ENCODE results near the gene ATXN3. TPM values are rescaled to one million over a fixed set of nuclear protein-coding genes. Genes with fewer than 3 reads are reported as not detected.

ATXN3 gene
- polyA plus RNA-seq (2012; rRNA removed): 10.2 and 13.0 TPM in 2 replicates
- polyA plus RNA-seq (2012; cell fraction: cytosol; rRNA removed): 16.7 and 20.0 TPM in 2 replicates
- polyA plus RNA-seq (2012; cell fraction: nucleus; rRNA removed): 9.2 and 12.9 TPM in 2 replicates

DNA sequence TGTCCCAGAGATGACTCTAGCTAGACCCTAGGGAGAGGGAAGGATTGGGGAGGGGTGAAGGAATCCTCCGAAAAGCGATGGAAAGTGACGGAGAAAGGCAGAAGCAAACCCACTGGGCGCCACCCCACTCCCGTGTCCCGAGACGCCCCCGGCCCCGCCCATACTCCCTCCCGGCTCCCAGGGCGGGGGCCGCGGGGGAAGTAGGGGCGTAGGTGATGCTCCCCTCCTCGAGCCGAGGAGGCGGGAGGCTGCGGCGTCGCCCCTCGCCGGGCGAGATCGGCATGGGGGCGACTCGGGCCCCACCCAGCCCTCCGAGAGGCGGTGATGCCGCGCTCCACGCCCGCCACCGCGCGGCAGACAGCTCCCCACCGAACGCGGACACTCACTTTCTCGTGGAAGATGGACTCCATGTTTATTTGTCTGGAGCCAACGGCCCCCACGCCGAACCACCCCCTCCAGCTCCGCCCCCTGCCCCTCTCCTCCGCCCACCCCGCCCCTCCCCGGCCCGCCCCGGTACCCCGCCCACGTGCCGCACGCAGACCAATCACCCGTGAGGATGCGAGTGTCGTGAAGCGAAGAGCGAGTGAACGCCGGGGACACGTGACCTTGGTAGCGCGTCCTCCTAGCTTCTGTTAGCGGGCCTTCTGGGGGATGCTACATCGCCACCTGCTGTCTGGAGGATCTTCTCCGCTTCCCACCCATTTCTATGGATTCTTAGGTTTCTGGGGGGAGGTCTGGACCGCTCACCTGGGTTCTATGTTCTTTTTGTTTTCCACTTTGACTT lies at the start of gene ATXN3:
TSS of gene ATXN3 (minus strand) at position 440 of the 784 bp plus-strand sequence. CDS start at position 410, 30 bp downstream.
- Histone ChIP-seq H3K27me3 (ENCODE audit: insufficient read depth) (no peaks in the 10 kb centered on the region), H3K9me3 (no peaks in the 10 kb centered on the region), H2AFZ (ENCODE audit: low read depth) (peak within 1 kb of the TSS; percentile 94), H3K9me2 (no peaks in the 10 kb centered on the region), H3F3A (replicated peaks; ENCODE audit: insufficient read depth) (peaks cover 5% of the 10 kb centered on the region), H4K20me1 (ENCODE audit: insufficient read depth) (peaks cover 5% of the 10 kb centered on the region; the same call in 1 of the 2 replicates), H3K79me2 (ENCODE audit: insufficient read depth) (peaks cover 42% of the 10 kb centered on the region), H3K4me3 (ENCODE audit: low read depth in 2 of 2, low read length in 1 of 2) (peak within 1 kb of the TSS; percentile 67 to 82), H3K4me2 (peak within 1 kb of the TSS; percentile 73), H3K27ac (ENCODE audit: low read depth in 2 of 2, low read length in 1 of 2) (peak within 1 kb of the TSS; percentile 89 to 90), H3K9ac (peak within 1 kb of the TSS; percentile 85), H3K4me1 (ENCODE audit: control insufficient read depth in 1 of 2, insufficient read depth in 2 of 2, low read depth in 1 of 2, low read length in 1 of 2) (peaks cover 3 to 4% of the 10 kb centered on the region in 2 experiments; a peak in 2 of 4 replicates), H3K36me3 (replicated peaks in 1 of 2; ENCODE audit: control insufficient read depth in 1 of 2, insufficient read depth in 2 of 2, low read length in 1 of 2) (no peaks in the 10 kb centered on the region)
- TF ChIP-seq RCOR1 (IDR thresholded peaks at IDR 0.05; ENCODE audit: low read length): peak; percentile 43; the same call in 1 of the 2 replicates
- no peak; the same call in 1 of the 2 replicates for TF ChIP-seq SIN3A (IDR thresholded peaks at IDR 0.05; ENCODE audit: borderline replicate concordance, low read depth, low read length)
- TF ChIP-seq, protein P1, sequence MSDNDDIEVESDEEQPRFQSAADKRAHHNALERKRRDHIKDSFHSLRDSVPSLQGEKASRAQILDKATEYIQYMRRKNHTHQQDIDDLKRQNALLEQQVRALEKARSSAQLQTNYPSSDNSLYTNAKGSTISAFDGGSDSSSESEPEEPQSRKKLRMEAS (IDR thresholded peaks at IDR 0.05; ENCODE audit: low read depth): peak; percentile 83
- TF ChIP-seq TEAD4 (IDR thresholded peaks at IDR 0.05; ENCODE audit: borderline replicate concordance, insufficient read depth): no peak
- TF ChIP-seq MEF2A (IDR thresholded peaks at IDR 0.05; ENCODE audit: borderline replicate concordance, low read depth): no peak
- TF ChIP-seq RFX5 (IDR thresholded peaks at IDR 0.05; ENCODE audit: low read length): peak; percentile 68
- TF ChIP-seq POLR2AphosphoS5 (IDR thresholded peaks at IDR 0.05; ENCODE audit: low read depth, low read length): peak; percentile 63
- TF ChIP-seq RXRA (IDR thresholded peaks at IDR 0.05; ENCODE audit: borderline replicate concordance, low read depth): 0 out of 2 replicates have a peak, but pooled peaks have one; percentile 55
- TF ChIP-seq, protein P2, sequence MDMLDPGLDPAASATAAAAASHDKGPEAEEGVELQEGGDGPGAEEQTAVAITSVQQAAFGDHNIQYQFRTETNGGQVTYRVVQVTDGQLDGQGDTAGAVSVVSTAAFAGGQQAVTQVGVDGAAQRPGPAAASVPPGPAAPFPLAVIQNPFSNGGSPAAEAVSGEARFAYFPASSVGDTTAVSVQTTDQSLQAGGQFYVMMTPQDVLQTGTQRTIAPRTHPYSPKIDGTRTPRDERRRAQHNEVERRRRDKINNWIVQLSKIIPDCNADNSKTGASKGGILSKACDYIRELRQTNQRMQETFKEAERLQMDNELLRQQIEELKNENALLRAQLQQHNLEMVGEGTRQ (IDR thresholded peaks at IDR 0.05; ENCODE audit: borderline replicate concordance, low read depth, low read length): peak; percentile 95
- TF ChIP-seq, protein P3, sequence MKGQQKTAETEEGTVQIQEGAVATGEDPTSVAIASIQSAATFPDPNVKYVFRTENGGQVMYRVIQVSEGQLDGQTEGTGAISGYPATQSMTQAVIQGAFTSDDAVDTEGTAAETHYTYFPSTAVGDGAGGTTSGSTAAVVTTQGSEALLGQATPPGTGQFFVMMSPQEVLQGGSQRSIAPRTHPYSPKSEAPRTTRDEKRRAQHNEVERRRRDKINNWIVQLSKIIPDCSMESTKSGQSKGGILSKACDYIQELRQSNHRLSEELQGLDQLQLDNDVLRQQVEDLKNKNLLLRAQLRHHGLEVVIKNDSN (IDR thresholded peaks at IDR 0.05; ENCODE audit: borderline replicate concordance, low read depth): peak; percentile 96
- TF ChIP-seq, protein P4, sequence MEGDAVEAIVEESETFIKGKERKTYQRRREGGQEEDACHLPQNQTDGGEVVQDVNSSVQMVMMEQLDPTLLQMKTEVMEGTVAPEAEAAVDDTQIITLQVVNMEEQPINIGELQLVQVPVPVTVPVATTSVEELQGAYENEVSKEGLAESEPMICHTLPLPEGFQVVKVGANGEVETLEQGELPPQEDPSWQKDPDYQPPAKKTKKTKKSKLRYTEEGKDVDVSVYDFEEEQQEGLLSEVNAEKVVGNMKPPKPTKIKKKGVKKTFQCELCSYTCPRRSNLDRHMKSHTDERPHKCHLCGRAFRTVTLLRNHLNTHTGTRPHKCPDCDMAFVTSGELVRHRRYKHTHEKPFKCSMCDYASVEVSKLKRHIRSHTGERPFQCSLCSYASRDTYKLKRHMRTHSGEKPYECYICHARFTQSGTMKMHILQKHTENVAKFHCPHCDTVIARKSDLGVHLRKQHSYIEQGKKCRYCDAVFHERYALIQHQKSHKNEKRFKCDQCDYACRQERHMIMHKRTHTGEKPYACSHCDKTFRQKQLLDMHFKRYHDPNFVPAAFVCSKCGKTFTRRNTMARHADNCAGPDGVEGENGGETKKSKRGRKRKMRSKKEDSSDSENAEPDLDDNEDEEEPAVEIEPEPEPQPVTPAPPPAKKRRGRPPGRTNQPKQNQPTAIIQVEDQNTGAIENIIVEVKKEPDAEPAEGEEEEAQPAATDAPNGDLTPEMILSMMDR (IDR thresholded peaks at IDR 0.05): peak; percentile 80
- peak; percentile 29 for TF ChIP-seq RAD21 (IDR thresholded peaks at IDR 0.05; ENCODE audit: low read length)
- TF ChIP-seq TAF1 (IDR thresholded peaks at IDR 0.05; ENCODE audit: borderline replicate concordance, low read depth, low read length): peak; percentile 34; the same call in 1 of the 2 replicates
- peak; percentile 73 for TF ChIP-seq YY1 (IDR thresholded peaks at IDR 0.05; ENCODE audit: low read depth)
- no peak for TF ChIP-seq GABPA (IDR thresholded peaks at IDR 0.05; ENCODE audit: low read depth)
- TF ChIP-seq, protein P5, sequence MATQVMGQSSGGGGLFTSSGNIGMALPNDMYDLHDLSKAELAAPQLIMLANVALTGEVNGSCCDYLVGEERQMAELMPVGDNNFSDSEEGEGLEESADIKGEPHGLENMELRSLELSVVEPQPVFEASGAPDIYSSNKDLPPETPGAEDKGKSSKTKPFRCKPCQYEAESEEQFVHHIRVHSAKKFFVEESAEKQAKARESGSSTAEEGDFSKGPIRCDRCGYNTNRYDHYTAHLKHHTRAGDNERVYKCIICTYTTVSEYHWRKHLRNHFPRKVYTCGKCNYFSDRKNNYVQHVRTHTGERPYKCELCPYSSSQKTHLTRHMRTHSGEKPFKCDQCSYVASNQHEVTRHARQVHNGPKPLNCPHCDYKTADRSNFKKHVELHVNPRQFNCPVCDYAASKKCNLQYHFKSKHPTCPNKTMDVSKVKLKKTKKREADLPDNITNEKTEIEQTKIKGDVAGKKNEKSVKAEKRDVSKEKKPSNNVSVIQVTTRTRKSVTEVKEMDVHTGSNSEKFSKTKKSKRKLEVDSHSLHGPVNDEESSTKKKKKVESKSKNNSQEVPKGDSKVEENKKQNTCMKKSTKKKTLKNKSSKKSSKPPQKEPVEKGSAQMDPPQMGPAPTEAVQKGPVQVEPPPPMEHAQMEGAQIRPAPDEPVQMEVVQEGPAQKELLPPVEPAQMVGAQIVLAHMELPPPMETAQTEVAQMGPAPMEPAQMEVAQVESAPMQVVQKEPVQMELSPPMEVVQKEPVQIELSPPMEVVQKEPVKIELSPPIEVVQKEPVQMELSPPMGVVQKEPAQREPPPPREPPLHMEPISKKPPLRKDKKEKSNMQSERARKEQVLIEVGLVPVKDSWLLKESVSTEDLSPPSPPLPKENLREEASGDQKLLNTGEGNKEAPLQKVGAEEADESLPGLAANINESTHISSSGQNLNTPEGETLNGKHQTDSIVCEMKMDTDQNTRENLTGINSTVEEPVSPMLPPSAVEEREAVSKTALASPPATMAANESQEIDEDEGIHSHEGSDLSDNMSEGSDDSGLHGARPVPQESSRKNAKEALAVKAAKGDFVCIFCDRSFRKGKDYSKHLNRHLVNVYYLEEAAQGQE (IDR thresholded peaks at IDR 0.05; ENCODE audit: low read depth, low read length): no peak
- TF ChIP-seq SMC3 (IDR thresholded peaks at IDR 0.05; ENCODE audit: low read depth, low read length): peak; percentile 23; the same call in 1 of the 2 replicates
- peak; percentile 98 for DNase-seq
- ChIA-PET POLR2A (interaction anchor here (0.9 to 3.7 kb wide), 5 partner anchors 10 to 66 kb away, joined by 3 to 47 read pairs (median 4); partner anchors contain the start of genes CPSF2, NDUFB1 and TRIP11), CTCF (interaction anchor here (0.6 to 4.0 kb wide), 17 partner anchors 9 to 825 kb away, joined by 3 to 100 read pairs (median 4); partner anchors contain the start of genes CPSF2, NDUFB1 and TRIP11)
- 3% methylated on average over 30 of the region's 66 CpGs for WGBS (ENCODE audit: low lambda C conversion rate)
